PC-3 (cell line): ENCODE results near the gene CABLES1. TPM values are rescaled to one million over a fixed set of nuclear protein-coding genes. Genes with fewer than 3 reads are reported as not detected.

ENCODE experiments used
- ATAC-seq: fragments of 200-7000 bp; cut with Tn5 transposase; 2 replicates; pipeline ENCODE4 v1.9.1; 2020; ENCODE audit warnings: mild to moderate bottlenecking, moderate library complexity
- BruUV-seq: library from RNA; stranded (reverse); fragments of 400-500 nt; replicated peaks from 2 replicates; lab custom pipeline; 2021; lab: Mats Ljungman, UMichigan
- CTCF ChIA-PET: fragments of 300-600 bp; sonication (Branson Sonifier 250); formaldehyde crosslinking; loops from one replicate; lab custom pipeline; 2022; ENCODE audit warnings: antibody characterized with exemption; lab: Charles Lee
- POLR2A ChIA-PET: fragments of 300-600 bp; sonication (Branson Sonifier 250); formaldehyde crosslinking; loops from one replicate; lab custom pipeline; 2022; ENCODE audit warnings: antibody characterized with exemption; ENCODE audit not compliant: unreplicated experiment; lab: Charles Lee
- DNase-seq: peaks from one replicate; pipeline ENCODE4 v3.0.0-alpha.2; 2015
- H2AFZ ChIP-seq: fragments of 300-600 bp; sonication (generic); 2 replicates; pipeline ENCODE4 v1.6.0; 2016; ENCODE audit warnings: antibody characterized with exemption, low read length
- H3F3A ChIP-seq: fragments of 300-600 bp; sonication (generic); one replicate; pipeline ENCODE4 v1.6.0; 2017; ENCODE audit warnings: antibody characterized with exemption, low read length, control low read depth, mild to moderate bottlenecking; ENCODE audit not compliant: unreplicated experiment
- H3K27ac ChIP-seq: fragments of 300-600 bp; sonication (generic); 2 replicates; pipeline ENCODE4 v1.5.1; 2016; ENCODE audit warnings: mild to moderate bottlenecking, low read length
- H3K27me3 ChIP-seq: fragments of 300-600 bp; sonication (generic); 2 replicates; pipeline ENCODE4 v1.6.1; 2016; ENCODE audit warnings: low read length, mixed read lengths
- H3K36me3 ChIP-seq: fragments of 300-600 bp; sonication (generic); 2 replicates; pipeline ENCODE4 v1.6.1; 2016; ENCODE audit warnings: low read depth, mixed run types, low read length, mixed read lengths
- H3K4me1 ChIP-seq: fragments of 300-600 bp; sonication (generic); 2 replicates; pipeline ENCODE4 v1.5.1; 2016; ENCODE audit warnings: low read length; ENCODE audit not compliant: insufficient read depth
- H3K4me2 ChIP-seq: fragments of 300-600 bp; sonication (generic); 2 replicates; pipeline ENCODE4 v1.6.0; 2016; ENCODE audit warnings: low read length
- H3K4me3 ChIP-seq: fragments of 300-600 bp; sonication (generic); 2 replicates; pipeline ENCODE4 v1.5.1; 2016; ENCODE audit warnings: mild to moderate bottlenecking, low read length, mixed read lengths
- H3K79me2 ChIP-seq: fragments of 300-600 bp; sonication (generic); 2 replicates; pipeline ENCODE4 v1.6.1; 2017; ENCODE audit warnings: low read length, mixed read lengths
- H3K9ac ChIP-seq: fragments of 300-600 bp; sonication (generic); 2 replicates; pipeline ENCODE4 v1.6.0; 2016; ENCODE audit warnings: mild to moderate bottlenecking, low read length
- H3K9me2 ChIP-seq: fragments of 300-600 bp; sonication (generic); replicated peaks from 2 replicates; pipeline ENCODE4 v1.6.1; 2016; ENCODE audit warnings: mixed run types, low read length, mixed read lengths
- H3K9me3 ChIP-seq: fragments of 300-600 bp; sonication (generic); 2 replicates; pipeline ENCODE4 v1.6.1; 2016; ENCODE audit warnings: low read length, mixed read lengths
- H4K20me1 ChIP-seq: fragments of 300-600 bp; sonication (generic); 2 replicates; pipeline ENCODE4 v1.6.1; 2016; ENCODE audit warnings: low read length, mixed read lengths
- CTCF ChIP-seq: fragments of 300-600 bp; sonication (generic); conservative IDR thresholded peaks from 2 replicates; pipeline ENCODE4 v1.5.1; 2017; ENCODE audit warnings: antibody characterized with exemption, low read depth, mild to moderate bottlenecking, low read length
- EZH2 ChIP-seq: fragments of 300-600 bp; sonication (generic); IDR thresholded peaks from one replicate; pipeline ENCODE4 v1.6.1; 2017; ENCODE audit warnings: antibody characterized with exemption, mild to moderate bottlenecking, low read length; ENCODE audit not compliant: unreplicated experiment
- EZH2phosphoT487 ChIP-seq: fragments of 300-600 bp; sonication (generic); IDR thresholded peaks from 2 replicates; pipeline ENCODE4 v1.6.1; 2018; ENCODE audit warnings: mild to moderate bottlenecking, antibody characterized with exemption, low read length, borderline replicate concordance
- intact Hi-C: fragments of 100-400 bp; cut with micrococcal nuclease; formaldehyde crosslinking; loops from 2 replicates; pipeline ENCODE4 v1.9.0; 2023
- total RNA-seq: library from RNA; depleted of rRNA; stranded (reverse); fragments of >200 nt; gene quantifications from 2 replicates; pipeline ENCODE4 v1.2.3, GENCODE V29; 2014

Gene CABLES1
- total RNA-seq, 1 experiment from 2014 or later = 18.6 TPM

- Histone ChIP-seq H3K9ac (no peak overlapping the region), H3K4me3 (no peak overlapping the region), H3K79me2 (no peaks in the 10 kb centered on the region), H2AFZ (no peak overlapping the region), H3K9me2 (no peaks in the 10 kb centered on the region), H3K4me1 (no peaks in the 10 kb centered on the region), H4K20me1 (no peaks in the 10 kb centered on the region), H3K4me2 (no peak overlapping the region), H3K27me3 (no peaks in the 10 kb centered on the region), H3K36me3 (no peaks in the 10 kb centered on the region), H3F3A (no peaks in the 10 kb centered on the region), H3K9me3 (no peaks in the 10 kb centered on the region), H3K27ac (no peak overlapping the region)
- POLR2A ChIA-PET = no interaction called here
- no peak for TF ChIP-seq EZH2
- TF ChIP-seq CTCF = no peak
- TF ChIP-seq EZH2phosphoT487 = no peak
- no peak for ATAC-seq
- no peak for DNase-seq
- no TSS peak for BruUV-seq
- CTCF ChIA-PET = no interaction called here
- intact Hi-C loops = no loop called here
Observed at GRCh38 chr18:23181547-23181946, 46.3 kb downstream of the CABLES1 start.

GRCh38 chr18:23182606-23183005 lies 47.3 kb downstream of the CABLES1 start:
- Histone ChIP-seq H3K4me3 (no peak overlapping the region), H3K27ac (no peak overlapping the region), H3K9me2 (no peaks in the 10 kb centered on the region), H3K9me3 (no peaks in the 10 kb centered on the region), H4K20me1 (no peaks in the 10 kb centered on the region), H3K27me3 (no peaks in the 10 kb centered on the region), H3K36me3 (no peaks in the 10 kb centered on the region), H3K9ac (no peak overlapping the region), H3F3A (no peaks in the 10 kb centered on the region), H3K4me2 (no peak overlapping the region), H3K4me1 (no peaks in the 10 kb centered on the region), H3K79me2 (no peaks in the 10 kb centered on the region), H2AFZ (no peak overlapping the region)
- intact Hi-C loops = no loop called here
- no TSS peak for BruUV-seq
- no peak for TF ChIP-seq CTCF
- TF ChIP-seq EZH2 = no peak
- TF ChIP-seq EZH2phosphoT487 = no peak
- DNase-seq (no peak), ATAC-seq (no peak)
- CTCF ChIA-PET = no interaction called here
- POLR2A ChIA-PET = no interaction called here

- no peaks in the 10 kb centered on the region for H3K9me2 ChIP-seq
- no TSS peak for BruUV-seq
- H3F3A ChIP-seq = no peaks in the 10 kb centered on the region
- no peak overlapping the region for H3K4me2 ChIP-seq
- H2AFZ ChIP-seq = no peak overlapping the region
- ATAC-seq (no peak), DNase-seq (no peak)
- no peak overlapping the region for H3K9ac ChIP-seq
- H3K4me3 ChIP-seq = no peak overlapping the region
- no peaks in the 10 kb centered on the region for H3K27me3 ChIP-seq
- no peaks in the 10 kb centered on the region for H3K4me1 ChIP-seq
- CTCF ChIA-PET = no interaction called here
- intact Hi-C loops = no loop called here
- H3K9me3 ChIP-seq = no peaks in the 10 kb centered on the region
- TF ChIP-seq EZH2 (no peak), EZH2phosphoT487 (no peak), CTCF (no peak)
- no peak overlapping the region for H3K27ac ChIP-seq
- no peaks in the 10 kb centered on the region for H4K20me1 ChIP-seq
- POLR2A ChIA-PET = no interaction called here
- no peaks in the 10 kb centered on the region for H3K79me2 ChIP-seq
- H3K36me3 ChIP-seq = no peaks in the 10 kb centered on the region
Observed at GRCh38 chr18:23183411-23184150, 48.3 kb downstream of the CABLES1 start.
